ENCODE results near the gene EPGN.

EPGN gene, protein sequence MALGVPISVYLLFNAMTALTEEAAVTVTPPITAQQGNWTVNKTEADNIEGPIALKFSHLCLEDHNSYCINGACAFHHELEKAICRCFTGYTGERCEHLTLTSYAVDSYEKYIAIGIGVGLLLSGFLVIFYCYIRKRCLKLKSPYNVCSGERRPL

DNA sequence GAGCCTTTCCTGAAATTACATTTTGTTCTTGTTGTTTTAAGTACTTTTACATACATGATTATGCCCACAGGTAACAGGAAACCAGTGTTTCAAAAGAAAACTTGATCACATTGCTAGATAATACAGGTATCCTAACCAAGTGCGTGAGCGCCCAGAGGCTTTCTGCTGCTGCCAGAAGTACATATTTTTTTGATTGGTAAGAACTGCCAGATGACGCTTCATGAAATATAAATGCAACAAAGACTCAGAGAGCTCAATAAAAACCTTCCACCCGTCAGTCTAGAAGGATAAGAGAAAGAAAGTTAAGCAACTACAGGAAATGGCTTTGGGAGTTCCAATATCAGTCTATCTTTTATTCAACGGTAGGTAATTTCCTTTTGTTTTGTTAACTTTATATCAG, at the start of gene EPGN:
Gene EPGN, plus strand, starts transcription at position 256 of the 400 bp plus-strand sequence. Its CDS starts 64 bp downstream, at position 320.
- no peak for DNase-seq

DNA sequence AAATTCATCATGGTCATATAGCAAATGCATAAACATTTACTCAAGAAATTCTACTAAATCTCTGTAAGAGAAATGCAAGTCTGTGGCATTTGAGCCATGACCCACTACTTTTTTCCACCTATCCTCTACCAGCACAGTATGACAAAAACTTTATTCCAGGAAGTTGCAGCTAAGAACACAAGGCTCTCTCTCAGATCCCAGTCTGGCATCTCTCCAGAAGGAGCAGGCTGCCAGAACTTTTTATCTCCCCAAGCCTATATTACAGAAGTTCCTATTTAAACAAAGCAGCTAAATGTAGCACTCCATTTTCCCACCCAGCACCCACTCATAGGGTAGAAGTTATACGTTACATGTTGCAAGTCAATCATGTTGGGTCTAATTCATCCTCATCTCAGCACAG, 49.3 kb upstream of the EPGN start:
- no peak for DNase-seq

DNA sequence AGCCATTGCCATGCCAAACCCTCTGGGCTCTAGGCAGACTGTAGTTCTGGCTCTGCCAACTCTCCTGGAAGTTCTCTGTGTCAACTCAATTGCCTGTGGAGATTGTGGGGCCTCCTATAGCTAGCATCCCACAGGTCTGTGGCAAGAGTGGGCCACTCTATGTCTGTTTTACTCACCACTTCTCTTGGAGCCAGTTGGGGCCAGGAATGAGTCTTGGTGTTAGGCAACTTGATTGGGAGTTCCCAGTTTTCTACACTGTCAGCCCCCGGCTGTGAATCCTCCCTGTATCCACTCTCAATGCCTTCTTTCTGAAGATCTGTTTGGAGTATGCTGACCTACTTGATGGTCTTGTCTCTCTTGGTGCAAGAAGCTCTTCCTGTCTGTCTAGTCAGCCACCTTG, 48.2 kb upstream of the EPGN start:
- no peak for DNase-seq

DNA sequence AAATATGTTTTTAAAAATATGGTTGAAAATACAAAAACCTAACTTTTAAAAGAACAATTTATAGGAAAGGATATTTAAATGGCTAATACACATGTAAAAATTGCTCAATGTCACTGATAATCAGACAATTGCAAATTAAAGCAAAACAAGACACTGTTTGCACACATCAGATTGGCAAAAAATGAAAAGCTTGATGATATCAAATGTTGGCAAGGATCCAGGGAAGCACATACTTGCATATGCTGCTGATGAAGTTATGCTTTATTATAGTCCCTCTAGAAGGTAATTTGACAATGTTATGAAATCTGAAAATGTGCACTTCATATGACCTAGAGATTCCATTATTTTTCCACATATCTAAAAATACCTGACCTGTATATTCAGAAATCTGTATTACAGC, 45.7 kb upstream of the EPGN start:
- DNase-seq: no peak

DNA sequence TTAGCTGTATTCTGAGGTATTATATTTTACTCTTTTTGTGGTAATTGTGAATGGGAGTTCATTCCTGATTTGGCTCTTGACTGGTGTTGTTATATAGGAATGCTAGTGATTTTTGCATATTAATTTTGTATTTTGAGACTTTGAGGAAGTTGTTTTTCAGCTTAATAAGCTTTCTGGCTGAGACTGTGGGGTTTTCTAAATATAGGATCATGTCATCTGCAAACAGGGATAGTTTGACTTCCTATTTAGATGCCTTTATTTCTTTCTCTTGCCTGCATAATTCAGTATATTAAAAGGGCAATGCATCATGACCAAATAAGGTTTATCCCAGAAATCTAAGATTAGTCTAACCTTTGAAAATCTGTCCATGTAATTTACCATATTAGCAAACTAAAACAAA, 44.7 kb upstream of the EPGN start:
- DNase-seq: no peak

DNA sequence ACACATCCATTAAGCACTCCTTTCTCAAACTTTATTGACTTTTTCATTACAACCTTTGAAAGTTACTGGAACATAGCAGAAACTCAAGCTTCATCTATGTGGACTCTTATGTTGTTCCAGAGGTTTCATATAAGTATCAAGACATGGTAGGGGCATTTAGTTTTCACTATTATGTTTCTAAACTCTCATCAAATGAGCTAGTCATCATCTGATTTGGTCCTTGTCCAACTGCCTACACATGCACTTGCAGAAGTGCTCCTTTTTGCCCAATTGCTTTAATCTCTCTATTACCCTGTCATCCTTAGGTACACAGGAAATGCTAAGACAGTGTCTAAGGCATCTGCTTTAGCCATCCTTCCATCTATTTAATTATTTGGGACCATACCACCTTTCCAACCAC, 42.2 kb upstream of the EPGN start:
- DNase-seq: no peak

DNA sequence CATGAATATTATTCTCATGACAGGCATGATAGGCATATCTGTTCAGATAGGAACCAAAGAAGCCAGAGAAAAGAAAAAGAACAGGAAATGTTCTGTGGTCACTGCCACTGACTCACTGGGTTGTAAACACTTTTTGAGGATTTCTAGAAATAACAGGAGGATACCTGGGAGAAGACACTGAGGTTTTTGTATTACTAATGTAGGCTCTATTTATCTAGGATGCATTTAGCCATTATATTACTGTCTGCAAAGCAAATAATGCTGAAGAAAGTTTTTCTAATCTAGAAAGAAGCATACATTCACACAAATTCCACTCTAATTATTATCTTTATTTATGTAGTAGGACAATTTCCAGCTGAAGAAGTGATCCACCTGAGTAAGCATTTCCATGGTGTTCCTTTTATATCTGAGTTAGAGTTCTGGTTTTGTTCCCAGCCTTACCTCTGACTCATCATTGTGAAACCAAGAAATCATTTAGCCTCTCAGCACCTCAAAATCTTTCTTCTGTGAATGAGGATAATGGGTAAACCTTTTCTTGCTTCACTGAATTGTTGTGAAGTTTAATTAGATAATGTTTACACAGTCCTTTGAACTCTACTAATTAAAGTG, 40.2 kb upstream of the EPGN start:
- no peak for DNase-seq

DNA sequence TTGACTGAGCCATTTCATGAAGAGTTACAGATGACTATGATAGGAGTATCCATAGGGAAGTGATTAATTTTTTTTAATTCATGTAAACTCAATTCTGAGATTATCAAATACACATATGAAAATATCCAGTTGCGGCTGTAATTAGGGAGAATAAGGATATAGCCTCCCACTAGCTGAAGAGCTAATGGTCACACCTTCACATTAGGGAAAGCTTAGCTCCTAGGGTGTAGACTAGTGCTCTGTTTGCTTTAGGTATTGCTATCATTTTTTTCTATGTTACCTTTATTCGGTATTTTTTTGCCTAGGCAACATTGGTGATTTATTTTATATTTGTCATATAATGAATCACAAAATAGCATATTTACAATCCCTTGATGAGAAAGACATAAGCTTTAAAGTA, 39.6 kb upstream of the EPGN start:
- no peak for DNase-seq

DNA sequence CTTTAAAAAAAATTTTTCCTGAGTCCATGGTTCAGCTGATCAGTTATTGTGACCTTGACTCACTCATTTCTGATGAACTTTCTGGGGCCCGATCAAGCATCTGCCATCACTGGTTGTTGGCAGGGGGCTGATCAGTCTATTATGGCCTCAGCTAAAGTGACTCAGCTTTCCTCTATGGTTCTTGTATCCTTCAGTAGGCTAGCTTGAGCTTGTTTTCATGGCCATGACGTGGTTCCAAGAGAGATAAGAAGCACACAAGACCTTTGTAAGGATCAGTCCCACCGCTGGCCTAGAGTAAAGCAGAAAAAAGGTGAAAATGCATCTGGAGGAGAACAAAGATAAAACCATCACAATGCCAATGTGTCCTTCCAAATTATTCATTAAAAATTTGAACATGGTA, 29.8 kb upstream of the EPGN start:
- DNase-seq: no peak

DNA sequence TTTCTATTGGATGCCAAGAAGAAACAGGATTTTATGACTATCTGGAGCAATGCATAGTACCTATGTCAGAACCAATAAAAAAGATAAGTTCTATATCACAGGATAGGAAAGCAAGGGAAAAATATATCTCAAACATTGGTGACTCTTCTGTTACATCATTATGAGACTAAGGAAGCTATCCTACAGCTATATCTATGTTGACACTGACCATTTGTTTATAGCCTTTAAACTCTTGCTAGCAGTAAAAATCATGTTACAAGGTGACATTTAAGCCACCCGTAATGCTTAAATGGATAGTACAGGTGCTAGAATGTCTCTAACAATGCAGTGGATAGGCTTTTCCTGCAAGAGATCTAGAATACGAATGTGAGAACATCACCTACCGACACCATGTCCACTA, 28.6 kb upstream of the EPGN start:
- DNase-seq: no peak

DNA sequence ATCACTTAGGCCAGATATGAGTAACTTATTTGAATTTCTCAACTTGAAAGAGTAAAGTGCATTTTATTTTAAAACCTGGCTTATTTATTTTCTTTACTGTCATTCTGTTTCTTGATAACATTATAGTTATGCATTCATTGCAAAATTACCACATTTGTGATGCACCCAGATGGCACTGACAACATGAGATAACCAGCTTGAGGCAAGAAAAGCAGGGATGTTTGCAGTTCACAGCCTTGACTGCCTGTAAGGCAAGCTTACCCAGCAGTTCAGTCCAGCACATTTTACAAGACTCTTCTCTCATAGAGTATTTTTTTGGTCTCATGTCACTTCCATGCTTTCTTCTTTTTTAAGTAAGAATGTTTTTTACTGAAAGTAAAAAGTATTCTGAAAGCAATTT, 25.3 kb upstream of the EPGN start:
- no peak for DNase-seq

DNA sequence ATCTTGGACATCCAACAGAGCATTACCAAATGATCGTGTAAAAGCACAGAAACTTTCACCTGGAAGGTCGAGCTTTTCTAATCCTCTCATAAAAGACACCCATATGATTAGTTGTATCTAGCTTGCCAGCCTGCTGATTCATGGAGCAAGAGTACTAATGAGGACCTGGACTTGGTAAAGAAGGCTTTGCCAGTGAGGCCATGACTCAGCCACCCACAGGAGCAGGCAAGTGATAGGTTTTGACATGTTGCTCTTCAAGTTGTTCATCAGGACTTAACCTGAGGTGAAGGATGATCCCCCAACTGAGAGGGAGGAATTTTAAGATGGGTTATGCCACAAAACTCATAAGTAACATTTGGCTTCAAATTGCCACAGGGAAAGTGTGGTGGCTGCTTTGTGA, 24.7 kb upstream of the EPGN start:
- no peak for DNase-seq

DNA sequence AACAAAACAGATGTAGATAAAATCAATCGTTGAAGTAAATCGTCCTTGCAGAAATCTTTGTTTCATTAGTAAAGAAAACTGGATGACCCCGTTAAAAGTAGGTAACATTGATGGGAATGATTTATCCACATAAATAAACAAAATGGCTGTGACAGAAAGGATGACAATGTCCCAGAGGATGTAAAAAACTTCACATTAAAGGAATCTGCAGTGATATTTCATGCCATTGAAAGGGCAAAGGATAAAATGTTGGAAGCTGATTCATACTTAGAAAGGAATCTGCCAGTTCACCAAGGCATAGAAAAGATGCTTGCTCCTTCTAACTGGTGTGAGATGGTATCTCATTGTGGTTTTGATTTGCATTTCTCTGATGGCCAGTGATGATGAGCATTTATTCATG, 24.2 kb upstream of the EPGN start:
- no peak for DNase-seq

DNA sequence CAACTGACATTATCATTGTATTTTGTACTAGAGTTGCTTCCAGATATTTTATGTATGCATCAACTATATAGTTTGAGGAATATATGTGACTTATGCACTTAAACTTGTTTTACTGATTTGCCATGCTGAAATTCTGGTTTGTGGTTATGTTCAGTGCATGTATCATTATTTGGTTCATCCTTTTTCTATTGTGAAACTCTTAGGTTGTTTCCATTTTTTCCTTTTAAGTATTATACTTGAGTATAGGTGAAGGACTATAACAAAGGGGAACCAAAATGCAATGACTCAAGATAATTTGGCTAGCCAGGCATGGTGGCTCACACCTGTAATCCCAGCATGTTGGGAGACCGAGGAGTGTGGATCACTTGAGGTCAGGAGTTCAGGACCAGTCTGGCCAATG, 21.1 kb upstream of the EPGN start:
- no peak for DNase-seq

DNA sequence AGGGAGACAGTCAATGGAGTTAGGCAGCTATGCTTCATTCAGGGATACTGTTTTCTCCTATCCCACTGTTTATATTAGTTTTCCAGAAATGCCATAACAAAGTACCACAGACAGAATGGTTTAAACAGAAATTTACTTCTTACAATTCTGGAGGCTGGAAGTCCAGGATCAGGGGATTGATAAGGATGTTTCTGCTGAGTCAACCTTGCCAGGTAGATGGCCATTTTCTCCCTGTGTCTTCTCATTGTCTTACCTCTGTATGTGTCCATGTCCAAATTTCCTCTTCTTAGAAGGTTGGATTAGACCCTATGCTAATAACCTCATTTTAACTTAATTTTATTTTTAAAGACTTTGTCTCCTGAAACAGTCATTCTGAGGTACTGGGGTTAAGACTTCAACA, 20.5 kb upstream of the EPGN start:
- DNase-seq: no peak

DNA sequence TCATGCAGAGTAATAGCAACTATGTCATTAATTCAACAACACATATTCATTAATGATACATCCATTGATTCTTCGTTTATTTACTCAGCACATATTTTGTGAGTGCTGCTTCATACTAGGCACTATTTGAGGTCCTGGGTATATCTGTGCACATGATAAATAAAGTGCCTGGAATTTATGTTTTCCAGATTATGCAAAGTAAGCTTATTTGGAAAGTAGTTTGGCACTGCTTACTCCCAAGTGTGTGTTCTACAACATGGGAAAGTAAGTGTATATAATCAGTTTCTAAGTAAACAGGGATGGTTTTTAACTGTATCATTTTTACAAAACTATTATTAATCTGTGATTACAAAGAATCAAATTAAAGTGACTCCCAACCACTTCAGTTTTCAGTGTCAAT, 16.8 kb upstream of the EPGN start:
- DNase-seq: no peak

DNA sequence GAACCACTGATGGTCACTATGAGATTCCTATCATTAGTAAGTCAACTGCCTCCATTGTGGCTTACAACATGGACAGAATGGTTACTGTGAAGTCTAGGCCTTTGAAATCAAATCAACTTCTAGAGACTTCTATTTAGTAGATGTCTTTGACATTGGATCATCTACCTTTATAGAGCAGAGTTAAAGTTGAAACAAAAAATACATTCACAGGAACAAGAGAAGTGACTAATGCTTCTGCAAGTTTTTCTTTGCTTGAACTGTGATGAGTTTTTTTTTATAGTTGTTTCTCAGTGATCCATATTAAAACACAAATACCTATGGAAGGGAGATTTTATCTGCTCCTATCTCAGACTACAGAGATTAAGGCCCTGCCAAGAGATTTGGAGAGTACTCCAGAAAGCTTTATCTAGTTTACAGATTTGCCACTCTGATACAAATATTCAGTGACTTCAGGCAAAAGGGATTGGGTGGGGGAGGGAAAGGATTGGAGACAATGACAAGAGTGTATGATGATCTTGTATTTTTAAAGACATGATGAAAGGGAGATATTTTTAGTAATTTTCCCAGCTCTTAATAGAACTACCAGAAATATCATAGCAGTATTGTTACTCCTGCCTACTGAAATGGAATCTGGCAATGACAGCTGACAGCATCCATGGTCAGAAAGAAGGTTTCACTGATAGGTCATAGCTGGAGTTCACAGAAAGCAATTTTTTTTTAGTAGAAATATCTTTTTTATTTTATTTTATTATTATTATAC, 16.0 kb upstream of the EPGN start:
- DNase-seq: no peak

DNA sequence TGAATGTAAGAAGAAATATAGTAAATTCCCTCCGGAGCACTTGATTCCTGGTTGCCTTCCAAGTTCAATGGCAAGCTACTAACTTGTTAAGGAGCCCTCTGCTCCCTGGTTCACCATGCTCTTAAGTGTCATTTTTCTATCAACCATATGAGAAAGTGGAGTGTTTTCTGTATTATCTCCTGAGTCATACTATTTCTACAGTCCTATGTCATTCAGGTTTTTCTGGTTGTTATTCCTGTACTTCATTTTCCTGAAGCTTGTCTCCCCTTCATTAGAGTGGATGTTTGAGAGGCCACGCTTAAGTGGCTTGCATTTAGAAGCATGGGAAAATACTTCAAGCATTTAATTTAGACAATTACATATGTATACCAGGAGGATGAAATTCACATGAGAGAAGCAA, 14.7 kb upstream of the EPGN start:
- DNase-seq: no peak

DNA sequence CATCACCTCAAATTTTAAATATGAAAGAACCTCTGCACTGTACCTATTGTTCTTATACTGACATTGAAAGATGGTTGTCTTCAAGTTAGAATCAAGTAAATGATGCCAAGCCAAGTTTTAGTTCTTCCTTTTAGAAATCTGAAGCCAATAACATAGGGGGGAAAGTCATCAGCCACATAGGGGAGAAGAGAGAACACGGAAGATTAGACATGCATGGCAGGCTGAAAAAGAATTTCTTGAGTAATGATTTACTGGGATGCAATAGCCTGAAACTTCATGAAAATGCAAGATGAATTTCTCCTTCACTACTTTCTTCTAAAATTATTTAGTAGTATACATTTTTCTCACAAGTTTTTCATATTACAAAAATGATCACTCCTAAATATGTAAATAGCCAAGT, 13.6 kb upstream of the EPGN start:
- no peak for DNase-seq

DNA sequence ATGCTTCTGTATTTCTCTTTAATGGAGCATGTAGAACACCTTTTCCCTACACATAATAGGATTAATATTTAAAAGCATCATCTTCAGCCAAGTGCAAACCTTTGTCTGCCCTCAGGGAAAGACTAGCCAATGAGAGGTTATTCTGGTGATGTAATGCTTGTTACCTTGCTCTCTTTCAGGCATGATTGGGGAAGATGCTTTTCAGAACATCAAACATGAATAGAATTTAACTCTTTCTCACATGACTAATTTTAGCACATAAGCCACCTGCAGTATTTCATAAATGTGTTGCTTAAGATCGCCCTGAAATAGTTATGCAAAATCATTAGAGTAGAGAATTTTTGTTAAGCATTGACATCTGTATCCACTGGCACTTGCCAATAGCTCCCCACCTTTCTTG, 10.7 kb upstream of the EPGN start:
- no peak for DNase-seq

DNA sequence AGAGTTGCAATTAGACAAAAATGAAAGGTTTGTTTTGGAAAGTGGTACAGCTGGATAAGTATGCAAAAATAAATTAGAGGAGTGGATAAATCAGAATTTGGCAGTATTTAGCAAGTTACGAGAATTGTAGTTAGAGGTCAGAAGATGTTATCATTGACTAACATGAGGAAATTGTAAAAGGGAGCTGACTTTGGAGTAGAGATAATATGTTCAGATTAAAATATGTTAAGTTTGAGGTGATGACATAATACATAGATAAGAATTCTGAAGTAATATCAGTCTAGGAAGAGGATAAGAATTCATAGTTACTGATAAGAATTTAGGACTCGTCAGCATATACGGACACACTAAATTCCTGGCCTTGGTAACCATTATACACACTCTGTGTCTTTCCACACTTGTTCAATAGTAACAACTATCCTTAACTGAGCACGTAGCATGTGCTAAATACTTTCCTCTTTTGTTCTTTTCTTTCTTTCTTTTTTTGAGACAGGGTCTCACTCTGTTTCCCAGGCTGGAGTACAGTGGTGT, 4.1 kb upstream of the EPGN start:
- no peak for DNase-seq

DNA sequence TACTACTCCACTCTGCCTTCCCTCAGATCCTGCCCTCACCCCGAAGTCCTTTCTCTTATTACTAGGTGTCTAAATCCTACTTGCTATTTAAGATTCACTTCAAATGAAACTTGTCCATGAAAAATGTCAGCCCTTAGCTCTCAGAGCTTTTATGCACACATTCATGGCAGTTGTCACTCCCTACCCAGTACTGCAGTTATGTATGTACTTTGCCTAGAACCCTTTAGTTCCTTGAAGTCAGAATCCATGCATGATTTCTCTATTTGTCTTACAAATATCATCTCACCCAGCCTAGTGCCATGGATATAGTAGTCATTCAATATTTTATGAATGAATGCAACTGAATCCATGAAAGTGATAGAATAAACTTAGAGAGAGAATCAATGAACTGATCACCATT, 3.3 kb upstream of the EPGN start:
- DNase-seq: no peak

DNA sequence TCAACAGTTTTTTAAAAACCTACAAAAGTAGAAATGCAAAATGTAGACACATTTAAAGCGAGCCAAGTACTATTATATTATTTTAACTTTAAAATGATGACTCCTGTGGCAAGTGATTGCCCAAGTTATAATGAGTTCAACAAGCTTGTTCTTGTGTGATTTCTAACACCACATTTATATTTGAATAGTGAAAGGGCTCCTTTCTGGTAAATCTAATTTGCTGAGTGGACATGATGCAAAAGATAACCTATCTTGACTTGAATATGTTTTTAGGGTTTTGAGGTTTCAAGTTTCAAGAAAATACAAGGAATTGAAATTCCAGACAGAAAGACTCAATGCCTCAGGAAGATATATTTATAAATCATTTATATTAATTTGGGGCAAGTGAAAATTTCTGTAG, 1.1 kb upstream of the EPGN start:
- DNase-seq: no peak

DNA sequence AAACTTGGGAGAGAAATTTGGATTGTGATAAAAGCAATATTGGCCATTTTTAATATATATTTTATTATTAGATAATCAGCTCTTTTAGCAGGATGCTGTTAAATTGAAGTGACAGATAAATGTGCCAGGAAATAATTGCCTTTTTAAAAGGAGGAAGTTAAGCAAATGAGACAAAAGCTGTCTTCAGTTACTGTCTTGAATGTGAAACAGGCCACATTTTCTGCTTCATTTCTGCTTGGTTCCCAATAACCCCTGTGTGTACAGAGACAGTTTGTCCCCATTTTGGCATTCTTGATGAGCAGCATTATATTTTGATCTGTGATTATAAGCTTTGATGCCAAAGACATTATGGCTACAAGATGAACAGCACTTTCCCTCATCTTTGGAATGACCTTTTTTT, 953 bp downstream of the EPGN start:
- DNase-seq: no peak
